GM12878 (cell line): ENCODE results near the gene ACTR5.

ENCODE experiments used
- CBX3 ChIP-seq: fragments of 200-600 bp; sonication (generic); IDR thresholded peaks from 2 replicates; pipeline ENCODE4 v1.6.1; 2016; ENCODE audit warnings: low read depth, borderline replicate concordance
- CEBPB ChIP-seq, 2 experiments: fragments of 150-350 bp in 1 of 2; IDR thresholded peaks; 2 replicates each; pipeline ENCODE4 v1.6.1; 2012 to 2014; ENCODE audit warnings: low read depth in 2 of 2, low read length in 2 of 2, borderline replicate concordance in 1 of 2, inconsistent platforms in 1 of 2
- CHD2 ChIP-seq: IDR thresholded peaks from 2 replicates; pipeline ENCODE4 v1.6.1; 2011; ENCODE audit warnings: low read depth, low read length, improper control_type of control experiment, borderline replicate concordance
- CTCF ChIP-seq, 3 experiments: IDR thresholded peaks in 2 of 3; conservative IDR thresholded peaks in 1 of 3; 2 replicates each; pipeline ENCODE4 v1.5.1; 2011; ENCODE audit warnings: low read depth in 3 of 3, low read length in 3 of 3, mild to moderate bottlenecking in 3 of 3, control low read depth in 2 of 3, moderate library complexity in 2 of 3, inconsistent platforms in 1 of 3, mixed read lengths in 1 of 3; ENCODE audit not compliant: control insufficient read depth in 2 of 3, insufficient read depth in 1 of 3; ENCODE audit errors: extremely low read depth in 1 of 3
- CUX1 ChIP-seq: IDR thresholded peaks from 2 replicates; pipeline ENCODE4 v1.6.1; 2012; ENCODE audit warnings: improper control_type of control experiment, low read depth, low read length; ENCODE audit not compliant: insufficient replicate concordance
- ETV6 ChIP-seq, 2 experiments: fragments of 450-650 bp in 1 of 2; IDR thresholded peaks in 1 of 2; conservative IDR thresholded peaks in 1 of 2; 2 replicates each; pipeline ENCODE4 v1.6.1; 2014; ENCODE audit warnings: antibody characterized with exemption in 1 of 2, borderline replicate concordance in 1 of 2, low read depth in 1 of 2, mild to moderate bottlenecking in 1 of 2, moderate library complexity in 1 of 2
- EZH2 ChIP-seq: IDR thresholded peaks from 2 replicates; pipeline ENCODE4 v1.6.1; 2012; ENCODE audit warnings: low read depth, mild to moderate bottlenecking, control low read depth, inconsistent platforms, low read length, borderline replicate concordance; ENCODE audit not compliant: control insufficient read depth
- MYC ChIP-seq: IDR thresholded peaks from 2 replicates; pipeline ENCODE4 v1.6.1; 2011; ENCODE audit warnings: mild to moderate bottlenecking, low read length, moderate library complexity, inconsistent platforms; ENCODE audit not compliant: insufficient read depth, insufficient replicate concordance, insufficient read length, severe bottlenecking
- NR2C1 ChIP-seq: fragments of 450-650 bp; IDR thresholded peaks from 2 replicates; pipeline ENCODE4 v1.6.1; 2017; ENCODE audit warnings: antibody characterized with exemption, mild to moderate bottlenecking, moderate library complexity
- POLR2A ChIP-seq: IDR thresholded peaks from 2 replicates; pipeline ENCODE4 v1.6.1; 2011; ENCODE audit warnings: low read depth, mild to moderate bottlenecking, low read length
- TCF12 ChIP-seq: IDR thresholded peaks from 2 replicates; pipeline ENCODE4 v1.6.1; 2011; ENCODE audit warnings: low read depth, mild to moderate bottlenecking, low read length
- YY1 ChIP-seq: IDR thresholded peaks from 2 replicates; pipeline ENCODE4 v1.6.1; 2011; ENCODE audit warnings: low read depth, mild to moderate bottlenecking, low read length
- ZBTB33 ChIP-seq: fragments of 450-650 bp; IDR thresholded peaks from 2 replicates; pipeline ENCODE4 v1.6.1; 2017; ENCODE audit warnings: mild to moderate bottlenecking

- TF ChIP-seq CEBPB (IDR thresholded peaks at IDR 0.05; ENCODE audit: borderline replicate concordance in 1 of 2, low read depth in 2 of 2, low read length in 2 of 2): no peak
- no peak for TF ChIP-seq EZH2
- no peak for TF ChIP-seq CBX3
- TF ChIP-seq ZBTB33: no peak
- TF ChIP-seq CTCF (IDR thresholded peaks at IDR 0.05 in 2 of 3, conservative IDR thresholded peaks at IDR 0.05 in 1 of 3; ENCODE audit: control insufficient read depth in 2 of 3, extremely low read depth in 1 of 3, insufficient read depth in 1 of 3, low read depth in 3 of 3, low read length in 3 of 3): no peak
- no peak for TF ChIP-seq NR2C1
- no peak for TF ChIP-seq YY1
- no peak for TF ChIP-seq MYC
- no peak for TF ChIP-seq CUX1
- no peak for TF ChIP-seq CHD2
- no peak for TF ChIP-seq TCF12
- TF ChIP-seq ETV6 (conservative IDR thresholded peaks at IDR 0.05 in 1 of 2, IDR thresholded peaks at IDR 0.05 in 1 of 2; ENCODE audit: borderline replicate concordance in 1 of 2, low read depth in 1 of 2): no peak
- no peak for TF ChIP-seq POLR2A
Observed at GRCh38 chr20:38766071-38766470, 17.8 kb downstream of the ACTR5 start.
